ENCODE measurements around the gene CDKN2B. TPM values are rescaled to one million over a fixed set of nuclear protein-coding genes. Genes with fewer than 3 reads are reported as not detected.
"Not testable (repeated sequence)": the region's sequence is repeated elsewhere in the genome, so short reads cannot be mapped to it uniquely, and the experiment has no call there.

Gene CDKN2B
- total and polyA plus RNA-seq, 4 donors: 0.32 to 1.3 (median 0.54) TPM

DNA sequence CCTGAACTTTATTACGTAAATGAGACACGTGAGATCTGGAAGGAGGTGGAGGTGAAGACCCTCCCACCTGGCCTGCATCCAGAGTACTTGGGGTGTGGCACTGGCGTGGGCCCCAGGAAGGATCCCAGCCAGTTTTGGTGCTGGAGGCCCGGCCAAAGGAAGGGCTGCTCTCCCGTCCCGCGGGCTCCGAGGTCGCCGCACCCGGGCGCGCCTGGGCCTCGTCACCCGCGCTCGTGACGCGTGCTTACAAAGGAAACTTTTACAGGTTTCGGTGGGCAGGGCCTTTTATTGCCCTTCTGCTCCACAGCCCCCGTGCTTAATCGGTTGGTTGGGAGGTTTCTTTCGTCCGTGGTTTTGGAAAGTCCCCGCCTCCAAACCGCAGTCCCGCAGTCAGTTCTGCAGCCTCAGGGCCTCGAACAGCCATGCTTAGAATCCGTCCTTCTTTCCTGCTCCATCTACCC is 44.1 kb downstream of the CDKN2B start:
- Histone ChIP-seq H3K27me3 (ENCODE audit: control insufficient read depth in 4 of 4, insufficient read depth in 4 of 4, low read length in 3 of 4) (peaks cover 4 to 22% (median 12%) of the 10 kb centered on the region in 4 donors), H3K27ac (ENCODE audit: low read depth in 1 of 2, low read length in 2 of 2) (no peak overlapping the region), H3K9me3 (ENCODE audit: control insufficient read depth in 4 of 4, low read length in 3 of 4) (peaks cover 0 to 13% (median 1%) of the 10 kb centered on the region in 4 donors), H3K9ac (ENCODE audit: low read depth in 1 of 2, low read length in 2 of 2) (no peak overlapping the region), H3K4me3 (ENCODE audit: low read depth in 1 of 3, low read length in 3 of 3) (peak overlapping the region in 2 of 3 donors; percentile 42 to 59), H3K4me1 (ENCODE audit: control insufficient read depth in 4 of 4, insufficient read depth in 4 of 4, low read length in 3 of 4) (peaks cover 8 to 19% (median 12%) of the 10 kb centered on the region in 4 donors), H3K36me3 (ENCODE audit: control insufficient read depth in 4 of 4, insufficient read depth in 3 of 4, low read depth in 1 of 4, low read length in 3 of 4) (no peaks in the 10 kb centered on the region)
- no peak for DNase-seq (ENCODE audit: low spot score)
- TF ChIP-seq TAF1 (conservative IDR thresholded peaks at IDR 0.05) (no peak), HNF4G (IDR thresholded peaks at IDR 0.05) (no peak)
- WGBS: 3% methylated on average over 29 of the region's 29 CpGs

DNA sequence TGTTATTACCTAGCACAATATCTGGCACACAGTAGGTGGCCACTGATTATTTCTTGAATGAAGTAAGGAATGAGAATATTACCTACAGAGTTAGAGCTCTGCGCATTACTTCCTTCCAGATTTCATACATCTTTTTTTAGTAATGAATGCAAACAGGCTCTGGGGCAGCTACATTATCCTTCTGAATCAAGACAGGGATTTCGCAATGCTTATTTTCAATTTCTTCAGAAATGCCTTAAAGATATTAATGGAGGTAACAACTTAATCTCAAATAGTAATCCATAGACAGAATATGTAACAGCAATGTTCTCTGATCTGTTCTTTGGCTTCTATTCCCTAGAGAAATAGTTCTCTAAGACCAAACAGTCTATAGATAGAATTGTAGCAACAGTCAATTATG is 47.5 kb downstream of the CDKN2B start:
- TF ChIP-seq, protein P1, sequence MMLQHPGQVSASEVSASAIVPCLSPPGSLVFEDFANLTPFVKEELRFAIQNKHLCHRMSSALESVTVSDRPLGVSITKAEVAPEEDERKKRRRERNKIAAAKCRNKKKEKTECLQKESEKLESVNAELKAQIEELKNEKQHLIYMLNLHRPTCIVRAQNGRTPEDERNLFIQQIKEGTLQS (IDR thresholded peaks at IDR 0.05): no peak
- TF ChIP-seq, protein P2, sequence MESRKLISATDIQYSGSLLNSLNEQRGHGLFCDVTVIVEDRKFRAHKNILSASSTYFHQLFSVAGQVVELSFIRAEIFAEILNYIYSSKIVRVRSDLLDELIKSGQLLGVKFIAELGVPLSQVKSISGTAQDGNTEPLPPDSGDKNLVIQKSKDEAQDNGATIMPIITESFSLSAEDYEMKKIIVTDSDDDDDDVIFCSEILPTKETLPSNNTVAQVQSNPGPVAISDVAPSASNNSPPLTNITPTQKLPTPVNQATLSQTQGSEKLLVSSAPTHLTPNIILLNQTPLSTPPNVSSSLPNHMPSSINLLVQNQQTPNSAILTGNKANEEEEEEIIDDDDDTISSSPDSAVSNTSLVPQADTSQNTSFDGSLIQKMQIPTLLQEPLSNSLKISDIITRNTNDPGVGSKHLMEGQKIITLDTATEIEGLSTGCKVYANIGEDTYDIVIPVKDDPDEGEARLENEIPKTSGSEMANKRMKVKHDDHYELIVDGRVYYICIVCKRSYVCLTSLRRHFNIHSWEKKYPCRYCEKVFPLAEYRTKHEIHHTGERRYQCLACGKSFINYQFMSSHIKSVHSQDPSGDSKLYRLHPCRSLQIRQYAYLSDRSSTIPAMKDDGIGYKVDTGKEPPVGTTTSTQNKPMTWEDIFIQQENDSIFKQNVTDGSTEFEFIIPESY (IDR thresholded peaks at IDR 0.05): no peak
- no peak for TF ChIP-seq YY1 (IDR thresholded peaks at IDR 0.05)
- TF ChIP-seq EGR1 (IDR thresholded peaks at IDR 0.05; ENCODE audit: low read depth in 2 of 2): no peak
- no peak for TF ChIP-seq HNF4A (conservative IDR thresholded peaks at IDR 0.05)
- TF ChIP-seq NR2F2 (IDR thresholded peaks at IDR 0.05): no peak
- no peak for TF ChIP-seq FOXA2 (IDR thresholded peaks at IDR 0.05)
- TF ChIP-seq TAF1 (conservative IDR thresholded peaks at IDR 0.05): no peak
- TF ChIP-seq FOXA1 (IDR thresholded peaks at IDR 0.05): no peak
- TF ChIP-seq HNF4G (IDR thresholded peaks at IDR 0.05): no peak
- TF ChIP-seq, protein P3, sequence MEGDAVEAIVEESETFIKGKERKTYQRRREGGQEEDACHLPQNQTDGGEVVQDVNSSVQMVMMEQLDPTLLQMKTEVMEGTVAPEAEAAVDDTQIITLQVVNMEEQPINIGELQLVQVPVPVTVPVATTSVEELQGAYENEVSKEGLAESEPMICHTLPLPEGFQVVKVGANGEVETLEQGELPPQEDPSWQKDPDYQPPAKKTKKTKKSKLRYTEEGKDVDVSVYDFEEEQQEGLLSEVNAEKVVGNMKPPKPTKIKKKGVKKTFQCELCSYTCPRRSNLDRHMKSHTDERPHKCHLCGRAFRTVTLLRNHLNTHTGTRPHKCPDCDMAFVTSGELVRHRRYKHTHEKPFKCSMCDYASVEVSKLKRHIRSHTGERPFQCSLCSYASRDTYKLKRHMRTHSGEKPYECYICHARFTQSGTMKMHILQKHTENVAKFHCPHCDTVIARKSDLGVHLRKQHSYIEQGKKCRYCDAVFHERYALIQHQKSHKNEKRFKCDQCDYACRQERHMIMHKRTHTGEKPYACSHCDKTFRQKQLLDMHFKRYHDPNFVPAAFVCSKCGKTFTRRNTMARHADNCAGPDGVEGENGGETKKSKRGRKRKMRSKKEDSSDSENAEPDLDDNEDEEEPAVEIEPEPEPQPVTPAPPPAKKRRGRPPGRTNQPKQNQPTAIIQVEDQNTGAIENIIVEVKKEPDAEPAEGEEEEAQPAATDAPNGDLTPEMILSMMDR (IDR thresholded peaks at IDR 0.05; ENCODE audit: low read depth, low read length, missing input control): no peak
- TF ChIP-seq GABPA (IDR thresholded peaks at IDR 0.05 in 1 of 2, conservative IDR thresholded peaks at IDR 0.05 in 1 of 2): no peak
- TF ChIP-seq RXRA (IDR thresholded peaks at IDR 0.05): no peak
- no peak for TF ChIP-seq JUND (IDR thresholded peaks at IDR 0.05)
- TF ChIP-seq, protein P4, sequence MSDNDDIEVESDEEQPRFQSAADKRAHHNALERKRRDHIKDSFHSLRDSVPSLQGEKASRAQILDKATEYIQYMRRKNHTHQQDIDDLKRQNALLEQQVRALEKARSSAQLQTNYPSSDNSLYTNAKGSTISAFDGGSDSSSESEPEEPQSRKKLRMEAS (IDR thresholded peaks at IDR 0.05): no peak
- TF ChIP-seq, protein P5, sequence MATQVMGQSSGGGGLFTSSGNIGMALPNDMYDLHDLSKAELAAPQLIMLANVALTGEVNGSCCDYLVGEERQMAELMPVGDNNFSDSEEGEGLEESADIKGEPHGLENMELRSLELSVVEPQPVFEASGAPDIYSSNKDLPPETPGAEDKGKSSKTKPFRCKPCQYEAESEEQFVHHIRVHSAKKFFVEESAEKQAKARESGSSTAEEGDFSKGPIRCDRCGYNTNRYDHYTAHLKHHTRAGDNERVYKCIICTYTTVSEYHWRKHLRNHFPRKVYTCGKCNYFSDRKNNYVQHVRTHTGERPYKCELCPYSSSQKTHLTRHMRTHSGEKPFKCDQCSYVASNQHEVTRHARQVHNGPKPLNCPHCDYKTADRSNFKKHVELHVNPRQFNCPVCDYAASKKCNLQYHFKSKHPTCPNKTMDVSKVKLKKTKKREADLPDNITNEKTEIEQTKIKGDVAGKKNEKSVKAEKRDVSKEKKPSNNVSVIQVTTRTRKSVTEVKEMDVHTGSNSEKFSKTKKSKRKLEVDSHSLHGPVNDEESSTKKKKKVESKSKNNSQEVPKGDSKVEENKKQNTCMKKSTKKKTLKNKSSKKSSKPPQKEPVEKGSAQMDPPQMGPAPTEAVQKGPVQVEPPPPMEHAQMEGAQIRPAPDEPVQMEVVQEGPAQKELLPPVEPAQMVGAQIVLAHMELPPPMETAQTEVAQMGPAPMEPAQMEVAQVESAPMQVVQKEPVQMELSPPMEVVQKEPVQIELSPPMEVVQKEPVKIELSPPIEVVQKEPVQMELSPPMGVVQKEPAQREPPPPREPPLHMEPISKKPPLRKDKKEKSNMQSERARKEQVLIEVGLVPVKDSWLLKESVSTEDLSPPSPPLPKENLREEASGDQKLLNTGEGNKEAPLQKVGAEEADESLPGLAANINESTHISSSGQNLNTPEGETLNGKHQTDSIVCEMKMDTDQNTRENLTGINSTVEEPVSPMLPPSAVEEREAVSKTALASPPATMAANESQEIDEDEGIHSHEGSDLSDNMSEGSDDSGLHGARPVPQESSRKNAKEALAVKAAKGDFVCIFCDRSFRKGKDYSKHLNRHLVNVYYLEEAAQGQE (IDR thresholded peaks at IDR 0.05): no peak
- no peak for TF ChIP-seq RAD21 (IDR thresholded peaks at IDR 0.05)
- TF ChIP-seq SP1 (IDR thresholded peaks at IDR 0.05): no peak
- 90% methylated on average over 2 of the region's 2 CpGs for WGBS
- Histone ChIP-seq H3K27me3 (ENCODE audit: control insufficient read depth in 4 of 4, insufficient read depth in 4 of 4, low read length in 3 of 4) (peaks cover 2 to 6% (median 4%) of the 10 kb centered on the region in 4 donors), H3K36me3 (ENCODE audit: control insufficient read depth in 4 of 4, insufficient read depth in 3 of 4, low read depth in 1 of 4, low read length in 3 of 4) (no peaks in the 10 kb centered on the region), H3K9ac (ENCODE audit: low read depth in 1 of 2, low read length in 2 of 2) (no peak overlapping the region), H3K9me3 (ENCODE audit: control insufficient read depth in 4 of 4, low read length in 3 of 4) (no peaks in the 10 kb centered on the region), H3K4me1 (ENCODE audit: control insufficient read depth in 4 of 4, insufficient read depth in 4 of 4, low read length in 3 of 4) (peaks cover 6 to 13% (median 9%) of the 10 kb centered on the region in 4 donors), H3K4me3 (ENCODE audit: low read depth in 1 of 3, low read length in 3 of 3) (no peak overlapping the region), H3K27ac (ENCODE audit: low read depth in 1 of 2, low read length in 2 of 2) (no peak overlapping the region)
- no peak for DNase-seq (ENCODE audit: low spot score)

DNA sequence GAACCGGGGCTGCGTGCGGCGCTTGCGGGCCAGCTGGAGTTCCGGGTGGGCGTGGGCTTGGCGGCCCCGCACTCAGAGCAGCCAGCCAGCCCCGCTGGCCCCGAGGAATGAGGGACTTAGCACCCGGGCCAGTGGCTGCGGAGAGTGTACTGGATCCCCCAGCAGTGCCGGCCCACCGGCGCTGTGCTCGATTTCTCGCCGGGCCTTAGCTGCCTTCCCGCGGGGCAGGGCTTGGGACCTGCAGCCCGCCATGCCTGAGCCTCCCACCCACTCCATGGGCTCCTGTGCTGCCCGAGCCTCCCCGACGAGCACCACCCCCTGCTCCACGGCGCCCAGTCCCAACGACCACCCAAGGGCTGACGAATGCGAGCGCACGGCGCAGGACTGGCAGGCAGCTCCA is 49.8 kb downstream of the CDKN2B start:
- not testable (repeated sequence) for H3K9me3 ChIP-seq (ENCODE audit: control insufficient read depth in 4 of 4, low read length in 3 of 4); H3K4me1 ChIP-seq (ENCODE audit: control insufficient read depth in 4 of 4, insufficient read depth in 4 of 4, low read length in 3 of 4); H3K27me3 ChIP-seq (ENCODE audit: control insufficient read depth in 4 of 4, insufficient read depth in 4 of 4, low read length in 3 of 4); H3K4me3 ChIP-seq (ENCODE audit: low read depth in 1 of 3, low read length in 3 of 3); H3K36me3 ChIP-seq (ENCODE audit: control insufficient read depth in 4 of 4, insufficient read depth in 3 of 4, low read depth in 1 of 4, low read length in 3 of 4); H3K9ac ChIP-seq (ENCODE audit: low read depth in 1 of 2, low read length in 2 of 2); H3K27ac ChIP-seq (ENCODE audit: low read depth in 1 of 2, low read length in 2 of 2); DNase-seq (ENCODE audit: low spot score)
- WGBS: 90% methylated on average over 33 of the region's 33 CpGs

Measured in liver (tissue), 9 donors.